HG02571 (cell line): Measurements from ENCODE around the gene PDE9A.

Experiments
- ATAC-seq: cut with Tn5 transposase; IDR thresholded peaks from one replicate; pipeline ENCODE4 v1.9.1; 2021; ENCODE audit warnings: mild to moderate bottlenecking, moderate library complexity; ENCODE audit not compliant: unreplicated experiment

PDE9A gene

DNA sequence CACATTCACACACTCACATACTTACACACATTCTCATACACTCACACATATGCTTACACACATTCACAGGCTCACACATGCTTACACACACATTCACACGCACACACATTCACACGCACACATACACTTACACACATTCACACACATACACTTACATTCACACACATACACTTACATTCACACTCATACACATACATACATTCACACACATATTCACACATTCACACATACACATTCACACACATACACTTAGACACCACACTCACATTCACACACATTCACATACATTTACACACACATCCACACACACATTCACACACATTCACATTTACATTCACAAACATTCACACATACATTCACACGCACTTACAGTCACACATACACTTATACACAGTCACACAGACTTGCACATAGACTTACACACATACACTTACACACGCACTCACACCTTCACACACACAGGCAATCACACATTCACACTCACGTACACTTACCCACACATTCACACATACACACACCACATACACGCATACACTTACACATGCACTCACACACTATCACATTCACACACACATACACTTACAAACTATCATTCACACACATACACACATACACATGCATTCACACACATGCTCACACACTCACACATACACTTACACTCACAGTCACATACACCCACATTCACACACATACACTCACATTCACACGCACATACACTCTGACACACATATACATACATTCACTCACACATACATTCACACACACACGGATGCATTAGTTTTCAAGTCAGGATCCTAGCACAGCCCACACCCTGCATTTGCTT lies 16.8 kb downstream of the PDE9A start:
- ATAC-seq: no peak

- ATAC-seq: no peak
These were observed 17.5 kb downstream of the PDE9A start for GRCh38 chr21:42670884-42671283.

- ATAC-seq: no peak
These were observed 18.6 kb downstream of the PDE9A start for GRCh38 chr21:42671778-42672593.

DNA sequence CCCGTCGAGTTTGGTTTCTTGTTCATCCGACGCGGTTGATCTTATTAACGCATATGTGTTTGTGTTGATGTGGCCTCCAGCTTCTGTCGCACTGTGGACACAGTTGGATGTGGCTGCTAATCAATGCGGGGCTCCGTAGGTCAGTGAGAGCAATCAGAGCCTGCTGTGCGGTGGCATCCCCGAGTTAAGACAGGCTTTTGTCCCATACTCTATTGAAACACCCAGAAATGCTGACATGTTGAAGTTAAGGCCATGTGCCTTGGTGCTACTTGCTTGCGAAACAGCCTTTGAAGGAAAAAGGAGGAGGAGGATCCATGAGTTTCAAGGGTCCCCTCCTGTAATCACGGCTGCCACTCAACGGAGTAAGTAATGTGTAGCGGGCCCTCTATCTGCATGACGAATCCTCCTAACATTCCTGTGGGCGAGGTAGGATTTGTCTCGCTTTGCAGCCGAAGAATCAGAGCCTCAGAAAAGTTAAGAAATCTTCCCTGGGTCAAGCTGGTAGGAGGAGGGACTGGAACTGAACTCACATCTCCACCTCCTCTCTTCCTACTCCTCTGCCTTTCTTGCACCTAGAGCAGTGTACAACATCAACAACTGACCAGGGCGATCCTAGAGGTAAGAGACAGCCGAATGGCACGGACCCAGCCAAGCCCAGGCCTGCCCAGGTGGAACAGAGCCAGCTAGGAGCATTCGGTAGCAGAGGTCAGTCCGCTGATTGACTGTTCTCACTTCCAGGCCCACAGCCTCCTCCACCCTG lies 19.5 kb downstream of the PDE9A start:
- ATAC-seq: no peak

DNA sequence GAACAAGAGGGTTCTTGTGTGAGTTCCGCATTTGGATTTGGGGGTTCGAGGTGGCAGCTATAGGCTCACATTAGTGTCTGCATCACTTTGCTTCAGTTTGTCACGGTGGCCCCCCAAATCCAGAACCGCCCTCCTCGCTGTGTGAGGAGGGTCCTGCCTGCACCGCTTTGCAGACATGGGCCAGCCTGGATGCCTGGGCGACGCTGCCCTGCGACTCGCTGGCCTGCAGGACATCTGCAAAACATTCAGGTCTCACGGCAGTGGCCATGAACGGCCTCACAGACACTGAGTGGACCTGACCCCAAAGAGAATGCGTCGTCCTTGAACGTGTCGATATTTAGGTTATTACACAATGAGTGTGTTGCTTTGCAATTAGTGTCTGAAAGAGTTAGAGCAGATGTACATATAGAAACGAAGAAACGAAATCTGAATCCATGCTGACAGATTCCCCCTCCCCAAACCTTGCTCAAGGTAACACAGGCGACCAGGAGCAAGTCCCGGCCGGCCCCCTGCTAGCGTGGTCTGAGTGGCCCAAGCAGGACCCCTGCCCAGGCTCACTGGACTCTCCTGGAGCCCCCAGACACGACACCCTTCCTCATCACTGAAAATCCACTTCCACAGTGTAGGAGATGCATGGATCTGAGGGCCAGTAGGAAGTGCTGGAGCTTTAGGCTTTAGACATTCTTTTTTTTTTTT lies 20.4 kb downstream of the PDE9A start:
- no peak for ATAC-seq

DNA sequence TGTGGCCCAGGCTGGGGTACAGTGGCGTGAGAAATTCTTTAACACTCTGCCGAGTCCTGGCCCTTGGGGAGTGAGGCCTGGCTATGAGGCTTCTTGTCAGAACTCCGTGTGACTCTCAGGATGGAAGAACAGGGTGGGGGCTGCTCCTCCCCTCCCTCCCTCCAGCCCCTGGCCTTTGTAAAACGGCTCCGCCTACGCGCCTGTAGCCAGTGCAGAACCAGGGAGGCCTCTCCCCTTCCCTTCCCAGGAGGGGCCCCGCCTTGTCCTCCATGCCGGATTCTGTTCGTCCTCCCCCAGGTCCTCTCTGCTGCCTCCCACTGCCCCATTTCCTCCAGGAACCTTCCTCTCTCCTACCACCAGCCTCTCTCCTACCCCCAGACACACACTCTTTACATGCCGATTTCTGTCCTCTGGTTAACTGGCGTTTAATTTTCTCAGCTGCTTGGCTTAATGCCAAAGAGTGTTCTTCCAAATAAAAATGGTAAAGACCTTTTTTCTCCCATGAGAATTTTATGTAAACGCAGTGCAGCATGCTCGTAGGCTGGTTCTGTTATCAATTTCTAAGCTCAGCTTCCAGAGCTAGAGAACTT lies 21.0 kb downstream of the PDE9A start:
- no peak for ATAC-seq

DNA sequence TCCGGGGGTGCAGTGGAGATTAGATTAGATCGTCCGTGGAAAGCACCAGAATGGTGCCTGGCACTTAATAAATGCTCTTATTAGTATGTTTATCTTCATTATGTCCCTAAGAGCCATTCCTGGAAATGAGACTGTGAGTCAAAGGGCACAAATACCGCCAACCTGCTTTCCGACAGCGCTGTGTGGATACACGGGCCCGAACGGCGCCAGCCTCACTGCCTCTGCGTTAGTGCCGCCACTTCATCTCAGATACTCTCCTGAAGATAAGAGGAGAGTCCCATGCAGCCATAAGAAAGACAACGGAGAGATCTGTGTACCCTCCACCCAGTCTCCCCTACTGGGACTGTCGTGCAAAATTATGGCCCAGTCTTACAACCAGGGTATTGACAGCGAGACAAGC lies 22.0 kb downstream of the PDE9A start:
- ATAC-seq: no peak

DNA sequence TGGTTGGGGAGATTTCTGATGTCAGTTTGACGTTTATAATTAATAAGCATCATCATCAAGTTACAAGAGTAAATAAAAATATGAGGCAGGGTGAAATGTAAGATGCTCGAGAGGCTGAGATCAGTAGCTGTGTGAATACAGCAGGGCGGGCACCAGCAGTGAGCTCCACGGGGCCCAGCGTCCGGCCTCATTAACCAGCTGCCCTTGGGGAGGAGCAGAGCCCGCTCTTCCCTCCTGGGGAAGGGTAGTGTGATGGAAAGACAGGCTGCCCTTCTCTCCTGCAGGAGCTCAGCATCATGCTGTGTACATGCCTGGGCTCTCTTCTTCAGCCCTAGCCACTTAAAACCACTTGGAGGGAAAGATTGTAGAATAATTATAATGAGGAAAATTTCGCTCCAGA lies 23.4 kb downstream of the PDE9A start:
- no peak for ATAC-seq

DNA sequence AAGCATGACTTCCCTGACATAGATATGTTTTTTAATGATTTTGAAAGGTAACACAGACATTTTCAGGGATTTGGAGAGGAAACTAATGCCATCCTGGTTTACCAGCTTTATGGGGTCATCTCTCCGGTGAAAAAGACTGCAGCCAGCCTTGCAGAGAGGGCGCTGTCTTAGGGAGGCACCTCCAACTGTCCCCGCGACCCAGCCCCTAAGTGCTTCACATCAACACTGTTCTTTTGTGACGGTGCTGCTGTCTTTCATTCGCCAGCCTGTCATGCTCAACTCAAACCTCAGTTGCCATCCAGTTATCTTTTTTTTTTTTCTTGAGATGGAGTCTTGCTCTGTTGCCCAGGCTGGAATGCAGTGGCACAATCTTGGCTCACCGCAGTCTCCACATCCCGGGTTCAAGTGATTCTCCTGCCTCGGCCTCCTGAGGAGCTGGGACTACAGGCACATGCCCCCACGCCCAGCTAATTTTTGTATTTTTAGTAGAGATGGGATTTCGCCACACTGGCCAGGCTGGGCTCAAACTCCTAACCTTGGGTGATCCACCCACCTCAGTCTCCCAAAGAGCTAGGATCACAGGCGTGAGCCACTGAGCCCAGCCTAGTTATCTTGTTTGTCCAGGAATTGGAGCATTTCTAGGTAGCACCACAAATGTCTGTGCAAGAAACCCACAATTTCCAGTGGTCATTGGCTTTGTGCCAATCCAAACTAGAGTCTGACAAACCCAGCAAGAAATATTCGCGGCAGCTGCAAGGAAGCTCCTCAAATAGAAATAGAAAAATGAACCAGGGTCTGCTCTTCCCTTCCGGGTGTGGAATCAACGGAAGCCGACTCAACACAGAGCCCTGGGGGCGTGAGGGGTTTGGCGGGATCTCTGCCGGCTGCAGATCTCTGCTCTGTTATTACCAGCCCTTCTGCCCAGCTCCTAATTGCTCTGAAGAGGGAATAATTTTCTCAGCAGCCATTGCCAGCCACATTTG lies 24.2 kb downstream of the PDE9A start:
- ATAC-seq: no peak

GRCh38 chr21:42678618-42679295 lies 25.3 kb downstream of the PDE9A start:
- no peak for ATAC-seq

DNA sequence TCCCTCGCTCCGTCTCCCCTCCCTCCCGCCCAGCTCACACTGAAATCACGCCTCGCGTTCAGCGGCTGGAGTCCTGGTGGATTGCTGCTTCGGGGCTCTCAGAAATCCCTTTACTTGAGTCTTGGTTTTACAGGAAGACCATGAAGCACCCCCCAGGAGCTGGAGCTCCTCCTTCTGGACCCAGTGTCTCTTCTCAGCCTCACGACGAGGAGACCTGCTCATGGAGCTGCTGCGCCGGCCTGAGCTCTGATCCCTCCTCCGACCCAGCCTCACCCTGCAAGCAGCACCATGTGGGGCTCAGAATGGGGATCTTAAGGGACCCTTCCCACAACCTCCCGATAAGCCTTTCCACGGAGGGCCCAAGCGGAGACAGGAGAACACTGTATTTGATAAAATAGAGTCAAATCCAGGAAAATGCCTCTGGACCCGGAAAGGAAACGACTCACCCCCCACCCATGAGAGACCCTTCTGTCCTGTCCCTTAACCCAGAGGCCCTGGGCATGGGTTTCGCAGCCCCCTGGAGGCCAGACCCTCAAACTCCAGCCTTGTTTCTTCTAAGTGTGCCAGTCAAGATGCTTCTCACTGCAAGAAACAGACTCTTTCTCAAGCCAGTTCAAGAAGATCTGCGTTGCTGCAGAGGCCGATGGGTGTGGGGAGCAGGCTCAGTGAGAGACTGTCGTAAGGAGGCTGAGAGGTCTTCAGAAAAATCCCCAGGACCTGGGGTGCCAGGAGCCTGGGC lies 26.1 kb downstream of the PDE9A start:
- ATAC-seq: no peak

DNA sequence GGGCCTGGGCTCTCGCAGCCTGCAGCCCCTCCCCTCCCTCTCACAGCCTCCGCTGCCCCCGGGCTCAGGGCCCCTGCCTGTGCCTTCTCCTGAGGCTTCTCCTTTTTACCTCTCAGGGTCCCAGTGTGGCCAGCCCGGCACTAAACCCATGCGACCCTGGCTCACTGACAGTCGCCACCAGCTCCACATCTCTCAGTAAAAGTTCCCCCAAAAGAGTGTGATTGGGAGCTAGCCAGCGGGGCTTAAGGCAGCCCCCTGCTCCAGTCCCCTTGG lies 26.6 kb downstream of the PDE9A start:
- ATAC-seq: no peak

GRCh38 chr21:42680429-42680828 lies 27.0 kb downstream of the PDE9A start:
- ATAC-seq: no peak

DNA sequence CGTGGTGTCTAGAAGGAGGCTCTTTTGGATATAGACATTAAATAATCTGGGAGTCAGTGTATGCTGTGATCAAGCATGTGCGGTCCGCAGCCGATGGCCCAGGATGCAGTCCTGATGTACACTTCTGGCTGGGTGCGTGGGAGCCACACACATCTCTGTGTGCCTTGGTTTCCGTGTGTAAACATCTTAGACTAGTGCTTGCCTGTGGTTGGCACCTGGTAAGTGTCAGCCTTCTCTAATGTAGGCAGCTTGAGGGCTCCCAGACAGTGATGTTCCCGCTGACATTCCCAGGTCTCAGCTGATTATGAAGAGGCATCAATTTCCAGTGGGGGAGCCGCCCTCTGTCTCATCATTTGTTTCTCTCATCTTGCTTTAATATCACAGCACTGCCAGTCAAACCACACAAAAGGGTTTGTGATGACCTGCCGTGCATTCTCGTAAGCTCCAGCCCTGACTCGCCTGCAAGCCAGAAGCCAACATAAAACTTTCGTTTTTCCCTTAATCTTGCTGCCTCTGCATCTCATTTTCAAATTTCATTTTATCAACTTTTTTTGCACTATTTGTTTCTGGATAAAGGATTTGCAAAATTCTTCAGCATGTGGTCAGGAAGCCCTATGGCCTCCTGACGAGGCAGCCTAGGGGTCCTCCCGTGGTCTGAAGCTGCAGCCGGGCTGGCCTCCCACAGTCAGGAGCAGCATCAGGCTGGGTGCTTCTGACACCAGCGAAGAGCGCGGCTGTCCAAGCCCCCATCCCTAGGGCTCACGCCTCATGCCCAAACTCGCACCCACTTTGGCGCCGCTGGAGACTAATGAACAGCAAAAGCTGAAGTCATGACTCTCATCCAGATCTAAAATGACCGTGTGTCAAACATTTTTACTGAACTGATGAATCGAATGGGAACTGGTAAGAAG lies 28.1 kb downstream of the PDE9A start:
- no peak for ATAC-seq

DNA sequence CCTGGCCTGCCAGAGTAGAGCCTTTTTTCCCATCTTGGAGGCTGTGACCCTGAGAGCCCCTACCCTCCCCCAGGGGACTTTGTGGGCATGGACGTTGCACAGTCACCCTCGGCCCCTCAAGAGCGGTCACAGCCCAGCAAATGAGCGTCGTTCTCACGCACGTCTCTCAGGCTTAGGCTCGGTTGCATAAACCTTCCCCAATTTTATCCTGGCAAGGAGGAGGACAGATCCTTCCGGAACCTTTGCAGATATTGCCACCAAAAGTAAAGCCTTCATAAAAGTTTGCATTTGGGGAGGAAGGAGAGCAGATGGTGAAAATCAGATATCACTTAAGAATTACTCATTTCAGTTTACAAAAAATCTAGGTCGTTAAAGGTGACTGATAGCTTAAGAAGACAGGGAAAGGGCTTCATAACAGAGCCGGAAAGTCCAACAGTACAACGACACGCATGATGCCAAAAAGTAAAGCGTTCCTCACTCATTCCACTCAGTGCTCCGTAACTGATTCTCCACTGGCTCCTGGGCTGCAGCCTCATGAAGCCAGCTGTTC lies 29.3 kb downstream of the PDE9A start:
- ATAC-seq: no peak

DNA sequence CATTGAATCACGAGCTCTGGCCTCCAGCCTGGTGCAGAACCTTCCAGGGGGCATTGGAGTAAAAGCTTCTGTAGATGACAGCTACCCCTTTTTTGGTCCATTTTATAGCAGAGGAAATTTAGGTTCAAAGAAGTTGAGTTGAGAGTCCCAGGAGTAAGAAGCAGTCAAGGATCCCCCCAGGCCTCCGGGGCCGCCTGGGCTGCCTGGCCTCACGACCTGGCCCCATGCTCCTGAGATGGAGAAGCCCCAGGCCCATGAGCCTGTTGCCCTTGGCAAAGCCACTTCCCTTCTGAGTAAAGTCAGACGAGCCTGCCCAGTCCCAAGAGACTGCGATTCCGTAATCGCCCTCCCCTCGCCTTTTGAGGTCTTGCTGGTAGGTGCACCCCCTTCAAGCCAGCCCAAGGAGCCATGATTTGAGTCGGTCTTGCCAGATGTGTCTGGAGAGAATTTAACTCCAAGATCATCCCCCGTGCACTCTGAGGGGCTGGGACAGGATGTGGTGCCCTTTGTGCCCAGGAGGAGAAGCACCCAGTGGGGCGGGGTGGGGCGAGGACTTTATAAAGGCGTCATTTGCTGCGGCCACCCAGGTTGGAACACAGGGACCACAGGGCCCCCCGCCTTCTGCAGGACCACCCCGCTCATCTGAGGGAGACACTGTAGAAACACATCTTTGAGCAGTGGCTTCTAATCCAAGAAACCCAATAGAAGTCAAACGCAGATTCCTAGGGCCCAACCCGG lies 30.1 kb downstream of the PDE9A start:
- no peak for ATAC-seq
